GM19328 (cell line): ENCODE measurements around the gene PRKCE.

ENCODE experiments used
- ATAC-seq: cut with Tn5 transposase; IDR thresholded peaks from one replicate; pipeline ENCODE4 v1.9.1; 2021; ENCODE audit warnings: mild to moderate bottlenecking, moderate library complexity; ENCODE audit not compliant: unreplicated experiment

Gene PRKCE

GRCh38 chr2:45774688-45775244 is 123.3 kb downstream of the PRKCE start:
- no peak for ATAC-seq

DNA sequence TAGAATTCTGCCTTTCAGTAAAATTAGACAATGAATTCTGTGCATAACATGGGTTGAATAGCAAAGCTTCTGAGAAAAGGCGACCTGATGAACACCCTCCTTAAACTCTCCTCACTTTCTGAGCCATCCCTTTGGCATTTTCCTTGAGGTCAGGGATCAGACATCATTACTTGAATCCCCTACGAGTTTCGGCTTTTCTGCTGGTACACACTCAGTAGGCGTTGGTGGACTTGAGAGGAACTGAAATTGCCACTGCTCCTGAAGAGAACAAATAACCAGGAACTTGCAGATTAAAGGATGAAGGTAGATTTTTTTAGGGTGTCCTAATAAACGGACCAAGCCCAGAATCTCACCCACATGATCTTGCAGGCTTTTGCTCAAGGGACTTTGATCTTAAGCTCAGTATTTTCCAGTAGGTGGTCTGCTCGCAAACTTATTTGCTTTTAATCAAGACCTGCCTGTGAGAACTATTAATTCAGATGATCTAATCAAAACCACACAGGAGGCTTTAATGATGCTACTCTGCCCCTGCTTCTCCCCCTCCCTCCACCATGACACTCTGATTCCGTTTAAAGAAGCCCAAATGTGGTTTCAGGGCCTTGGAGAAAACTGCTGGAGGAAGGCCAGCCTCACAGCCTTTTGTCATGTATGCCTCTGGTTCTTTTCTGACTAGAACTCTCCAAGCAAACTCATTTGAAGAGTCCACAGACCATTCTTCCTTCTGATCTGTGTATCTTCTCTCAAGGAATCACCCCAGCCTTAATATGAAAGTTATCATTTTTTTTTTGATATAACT is 124.9 kb downstream of the PRKCE start:
- no peak for ATAC-seq

- ATAC-seq = no peak
Measured at GRCh38 chr2:45777996-45778719, 126.7 kb downstream of the PRKCE start.

- ATAC-seq = no peak
Measured at GRCh38 chr2:45778720-45779171, 127.3 kb downstream of the PRKCE start.

GRCh38 chr2:45780541-45781463 is 129.3 kb downstream of the PRKCE start:
- ATAC-seq = no peak

DNA sequence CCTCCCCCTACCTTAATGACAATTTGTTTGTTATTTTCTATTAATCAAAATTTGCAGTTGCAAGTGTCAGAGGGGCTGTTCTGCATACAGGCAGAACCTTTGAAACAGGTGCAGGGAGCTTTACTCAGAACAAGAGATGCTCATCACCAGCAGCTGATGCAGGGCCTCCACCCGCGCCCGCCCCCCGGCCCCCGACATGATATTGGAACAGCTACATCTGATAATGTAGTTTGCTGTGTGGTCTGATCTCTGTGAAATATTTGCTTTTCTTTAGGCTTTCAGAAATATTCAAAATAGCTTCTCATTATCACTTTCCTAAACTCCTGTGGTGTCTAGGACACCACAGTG is 130.0 kb downstream of the PRKCE start:
- no peak for ATAC-seq

- no peak for ATAC-seq
Measured at GRCh38 chr2:45782436-45782835, 131.0 kb downstream of the PRKCE start.

DNA sequence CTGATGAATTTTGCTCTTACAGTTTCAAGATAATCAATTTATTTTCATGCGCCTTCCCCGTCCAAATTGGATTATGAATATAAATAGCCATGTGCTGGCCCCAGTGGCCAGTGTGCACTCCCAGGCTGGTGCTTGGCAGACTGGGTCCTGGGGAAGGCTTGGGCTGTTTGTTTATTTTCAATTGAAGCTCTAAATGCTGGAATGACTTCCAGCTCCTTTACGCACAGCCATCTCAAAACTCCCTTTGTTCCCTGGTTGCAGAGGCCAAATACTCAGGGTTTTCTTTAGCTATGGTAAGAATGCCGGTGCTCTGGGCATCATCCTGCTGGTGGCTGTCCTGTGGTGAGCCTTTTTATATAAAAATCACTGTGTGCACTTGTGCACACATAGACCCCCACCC is 131.5 kb downstream of the PRKCE start:
- no peak for ATAC-seq

- no peak for ATAC-seq
Measured at GRCh38 chr2:45786030-45786835, 134.8 kb downstream of the PRKCE start.

GRCh38 chr2:45786836-45787357 is 135.4 kb downstream of the PRKCE start:
- no peak for ATAC-seq

DNA sequence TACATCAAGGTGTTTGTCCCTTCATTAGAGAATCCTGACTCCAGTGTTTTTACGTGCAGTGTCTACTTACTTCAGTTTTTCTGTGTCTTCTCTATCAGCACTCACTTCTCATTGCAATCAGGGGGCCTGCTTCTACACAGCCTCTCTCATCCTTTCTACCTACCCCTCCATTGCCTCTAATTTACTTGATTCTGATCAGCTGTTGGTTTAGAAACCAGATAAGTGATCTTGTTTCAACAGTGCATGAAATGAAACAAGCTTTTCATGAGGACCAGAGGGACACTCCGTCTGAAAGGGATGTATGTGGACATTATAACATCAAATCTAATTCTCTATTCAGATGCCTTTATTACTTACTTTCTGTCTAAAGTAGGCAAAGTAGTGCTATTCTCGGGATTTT is 136.9 kb downstream of the PRKCE start:
- ATAC-seq = no peak

GRCh38 chr2:45789317-45789716 is 137.8 kb downstream of the PRKCE start:
- no peak for ATAC-seq

DNA sequence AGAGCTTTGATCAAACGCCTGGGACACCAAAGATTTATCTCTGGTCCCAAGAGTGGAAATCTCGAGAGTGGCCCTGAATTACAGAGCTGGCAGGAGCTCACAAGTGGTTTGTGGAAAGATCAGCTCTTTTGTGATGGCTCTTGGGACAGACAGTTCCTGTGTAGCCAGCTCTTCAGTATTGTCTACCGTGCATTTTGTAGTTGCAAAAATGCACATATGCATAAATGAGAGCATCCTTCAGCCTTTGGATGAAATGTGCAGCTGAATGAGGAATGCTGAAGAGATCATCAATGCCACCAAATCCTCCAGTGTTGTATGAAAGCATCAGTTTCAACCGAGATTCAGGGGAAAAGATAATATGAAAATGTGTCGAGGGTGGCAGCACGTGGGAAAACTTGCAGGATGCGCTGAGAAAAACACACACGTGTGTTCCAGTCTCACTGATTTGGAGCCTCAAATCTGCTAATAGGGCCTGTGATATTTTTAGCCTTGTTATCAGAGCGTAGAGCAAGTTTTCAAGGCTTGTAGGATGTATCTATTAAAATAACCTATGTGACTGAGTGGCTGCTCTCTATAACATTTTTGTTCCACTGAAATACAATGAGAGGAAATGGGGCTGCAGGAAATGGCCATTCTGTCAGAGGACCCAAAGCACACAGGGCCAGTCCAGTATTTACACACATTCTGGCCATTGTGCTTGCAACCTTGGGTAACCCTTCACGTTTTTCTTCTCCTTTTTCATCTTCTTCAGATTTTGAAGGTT is 138.7 kb downstream of the PRKCE start:
- ATAC-seq = no peak

DNA sequence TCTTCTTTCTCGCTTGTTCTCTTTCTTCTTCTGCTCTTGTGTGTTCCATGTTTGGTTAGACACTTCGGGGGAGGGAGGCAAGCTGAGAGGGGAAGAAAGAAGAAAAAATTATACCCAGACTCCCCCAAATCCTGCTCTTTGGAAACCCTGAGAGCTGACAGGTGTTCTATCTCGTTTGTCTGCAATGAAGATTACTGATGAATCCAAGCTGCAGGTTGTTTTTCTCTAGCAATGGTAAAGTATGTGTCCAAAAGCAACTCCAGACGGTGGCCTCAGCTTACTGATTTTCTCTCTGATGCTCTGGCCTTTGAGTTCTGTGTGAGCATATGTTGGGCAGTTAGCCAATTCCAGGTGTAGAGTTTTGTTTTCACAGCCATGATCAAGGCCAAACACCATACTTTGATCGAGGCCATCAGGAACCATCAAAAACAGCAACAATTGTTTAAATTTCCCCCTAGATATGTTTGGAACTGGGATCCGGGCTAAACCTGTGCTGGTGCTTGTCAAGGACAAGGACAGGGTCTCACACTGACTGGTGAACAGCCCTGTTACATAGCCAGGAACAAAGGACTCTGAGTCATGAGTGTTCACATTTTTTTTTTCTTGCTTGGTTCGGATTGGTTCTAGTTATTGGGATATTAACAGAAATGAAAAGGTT is 142.0 kb downstream of the PRKCE start:
- ATAC-seq = no peak

GRCh38 chr2:45794134-45794617 is 142.7 kb downstream of the PRKCE start:
- ATAC-seq = no peak

GRCh38 chr2:45796500-45796899 is 145.0 kb downstream of the PRKCE start:
- no peak for ATAC-seq

- ATAC-seq = no peak
Measured at GRCh38 chr2:45797451-45798230, 146.2 kb downstream of the PRKCE start.
